SK-N-SH (cell line): ENCODE data around the gene HEBP2. TPM values are rescaled to one million over a fixed set of nuclear protein-coding genes. Genes with fewer than 3 reads are reported as not detected.

ENCODE experiments used
- CTCF ChIA-PET: fragments of 300-600, 350-600 bp; formaldehyde crosslinking; extraction: SDS; loops from one replicate; lab custom pipeline; 2021; lab: Yijun Ruan, JAX
- POLR2A ChIA-PET: fragments of 350-600 bp; sonication (Branson Sonifier 250); formaldehyde crosslinking; extraction: SDS; loops from one replicate; lab custom pipeline; 2020; ENCODE audit warnings: antibody characterized with exemption, inconsistent platforms; lab: Yijun Ruan, JAX
- DNase-seq: peaks from one replicate; pipeline ENCODE4 v3.0.0; 2012
- H2AFZ ChIP-seq: fragments of 200-600 bp; sonication (generic); 2 replicates; pipeline ENCODE4 v1.8.1; 2016; ENCODE audit warnings: antibody characterized with exemption, mild to moderate bottlenecking, low read depth
- H3F3A ChIP-seq: fragments of 200-600 bp; sonication (generic); replicated peaks from 2 replicates; pipeline ENCODE3; 2016; ENCODE audit warnings: antibody characterized with exemption, mild to moderate bottlenecking; ENCODE audit not compliant: insufficient read depth
- H3K27ac ChIP-seq, 2 experiments: fragments of 200-500 bp in 1 of 2; fragments of 200-600 bp in 1 of 2; sonication (Bioruptor generic) in 1 of 2; sonication (generic), shearing (Covaris generic) in 1 of 2; 2 replicates each; pipeline versions ENCODE4 v1.5.1 to v1.6.1; 2014 to 2016; ENCODE audit warnings: low read depth in 2 of 2, inconsistent platforms in 1 of 2, low read length in 1 of 2, mild to moderate bottlenecking in 1 of 2, mixed read lengths in 1 of 2
- H3K27me3 ChIP-seq: fragments of 200-600 bp; sonication (generic), shearing (Covaris generic); 2 replicates; pipeline ENCODE4 v1.6.1; 2016; ENCODE audit warnings: mixed run types; ENCODE audit not compliant: insufficient read depth
- H3K36me3 ChIP-seq, 2 experiments: fragments of 200-500 bp in 1 of 2; fragments of 200-600 bp in 1 of 2; sonication (Bioruptor generic) in 1 of 2; sonication (generic) in 1 of 2; replicated peaks in 1 of 2; 2 replicates each; pipeline versions ENCODE3 to v1.5.1; 2014 to 2016; ENCODE audit warnings: low read length in 1 of 2, mild to moderate bottlenecking in 1 of 2; ENCODE audit not compliant: insufficient read depth in 2 of 2, control insufficient read depth in 1 of 2
- H3K4me1 ChIP-seq, 2 experiments: fragments of 200-500 bp in 1 of 2; fragments of 200-600 bp in 1 of 2; sonication (Bioruptor generic) in 1 of 2; sonication (generic), shearing (Covaris generic) in 1 of 2; 2 replicates each; pipeline versions ENCODE4 v1.5.1 to v1.6.1; 2014 to 2016; ENCODE audit warnings: low read depth in 1 of 2, low read length in 1 of 2, mixed run types in 1 of 2; ENCODE audit not compliant: insufficient read depth in 2 of 2, control insufficient read depth in 1 of 2
- H3K4me2 ChIP-seq: fragments of 200-600 bp; sonication (generic), shearing (Covaris generic); 2 replicates; pipeline ENCODE4 v1.6.1; 2017; ENCODE audit warnings: mixed run types
- H3K4me3 ChIP-seq, 2 experiments: fragments of 200-500 bp in 1 of 2; fragments of 200-600 bp in 1 of 2; sonication (Bioruptor generic) in 1 of 2; sonication (generic), shearing (Covaris generic) in 1 of 2; 2 replicates each; pipeline versions ENCODE4 v1.5.1 to v1.8.1; 2014 to 2016; ENCODE audit warnings: low read depth in 2 of 2, inconsistent platforms in 1 of 2, low read length in 1 of 2, mild to moderate bottlenecking in 1 of 2, mixed read lengths in 1 of 2, moderate library complexity in 1 of 2
- H3K79me2 ChIP-seq: fragments of 200-600 bp; sonication (generic); 2 replicates; pipeline ENCODE4 v1.8.1; 2017; ENCODE audit warnings: mild to moderate bottlenecking; ENCODE audit not compliant: insufficient read depth
- H3K9ac ChIP-seq: fragments of 200-600 bp; sonication (generic); 2 replicates; pipeline ENCODE4 v1.6.1; 2017; ENCODE audit warnings: mixed run types
- H3K9me2 ChIP-seq: fragments of 200-600 bp; sonication (generic); 2 replicates; pipeline ENCODE4 v1.6.1; 2017; ENCODE audit warnings: mixed run types
- H3K9me3 ChIP-seq: fragments of 200-600 bp; sonication (generic); 2 replicates; pipeline ENCODE4 v1.6.1; 2017; ENCODE audit warnings: mixed run types, mild to moderate bottlenecking, moderate library complexity
- H4K20me1 ChIP-seq: fragments of 200-600 bp; sonication (generic); 2 replicates; pipeline ENCODE4 v1.6.1; 2017; ENCODE audit warnings: mild to moderate bottlenecking, mixed run types; ENCODE audit not compliant: insufficient read depth
- GABPA ChIP-seq: IDR thresholded peaks from 2 replicates; pipeline ENCODE4 v1.4.0; 2012; ENCODE audit warnings: low read depth, mild to moderate bottlenecking
- SIN3A ChIP-seq: IDR thresholded peaks from 2 replicates; pipeline ENCODE4 v1.6.1; 2012; ENCODE audit warnings: low read depth, mild to moderate bottlenecking, low read length, moderate library complexity, borderline replicate concordance
- SMC3 ChIP-seq: IDR thresholded peaks from 2 replicates; pipeline ENCODE4 v1.6.1; 2012; ENCODE audit warnings: low read depth, low read length, improper control_type of control experiment
- TEAD4 ChIP-seq: IDR thresholded peaks from 2 replicates; pipeline ENCODE4 v1.4.0; 2012; ENCODE audit warnings: mild to moderate bottlenecking, borderline replicate concordance; ENCODE audit not compliant: insufficient read depth
- YY1 ChIP-seq: IDR thresholded peaks from 2 replicates; pipeline ENCODE4 v1.4.0; 2012; ENCODE audit warnings: low read depth, mild to moderate bottlenecking
- WGBS: methylation state at CpG from one replicate; pipeline ENCODE4 v1.1.6; 2017; ENCODE audit warnings: low lambda C conversion rate; 5-methylcytosine and 5-hydroxymethylcytosine counted together
- polyA plus RNA-seq, 3 experiments: library from polyadenylated mRNA; depleted of rRNA; stranded (reverse); fragments of >200 nt; gene quantifications; 2 replicates each; pipeline ENCODE4 v1.2.3, GENCODE V29; 2012
- TF ChIP-seq, protein P1 (sequence below): IDR thresholded peaks from 2 replicates; pipeline ENCODE4; 2012
- TF ChIP-seq, protein P2 (sequence below): IDR thresholded peaks from 2 replicates; pipeline ENCODE4 v1.6.1; 2012; ENCODE audit warnings: mild to moderate bottlenecking, low read depth, low read length, moderate library complexity
- TF ChIP-seq, protein P3 (sequence below): fragments of 150-350 bp; IDR thresholded peaks from 2 replicates; pipeline ENCODE4 v1.6.1; 2017; ENCODE audit warnings: antibody characterized with exemption, low read length, low read depth, borderline replicate concordance
- TF ChIP-seq, protein P4 (sequence below): IDR thresholded peaks from 2 replicates; pipeline ENCODE4 v1.4.0; 2012; ENCODE audit warnings: low read depth, borderline replicate concordance

Gene HEBP2
- polyA plus RNA-seq, 1 of the 3 experiments (the other 2 are of a cell fraction) = 7.6 TPM

DNA sequence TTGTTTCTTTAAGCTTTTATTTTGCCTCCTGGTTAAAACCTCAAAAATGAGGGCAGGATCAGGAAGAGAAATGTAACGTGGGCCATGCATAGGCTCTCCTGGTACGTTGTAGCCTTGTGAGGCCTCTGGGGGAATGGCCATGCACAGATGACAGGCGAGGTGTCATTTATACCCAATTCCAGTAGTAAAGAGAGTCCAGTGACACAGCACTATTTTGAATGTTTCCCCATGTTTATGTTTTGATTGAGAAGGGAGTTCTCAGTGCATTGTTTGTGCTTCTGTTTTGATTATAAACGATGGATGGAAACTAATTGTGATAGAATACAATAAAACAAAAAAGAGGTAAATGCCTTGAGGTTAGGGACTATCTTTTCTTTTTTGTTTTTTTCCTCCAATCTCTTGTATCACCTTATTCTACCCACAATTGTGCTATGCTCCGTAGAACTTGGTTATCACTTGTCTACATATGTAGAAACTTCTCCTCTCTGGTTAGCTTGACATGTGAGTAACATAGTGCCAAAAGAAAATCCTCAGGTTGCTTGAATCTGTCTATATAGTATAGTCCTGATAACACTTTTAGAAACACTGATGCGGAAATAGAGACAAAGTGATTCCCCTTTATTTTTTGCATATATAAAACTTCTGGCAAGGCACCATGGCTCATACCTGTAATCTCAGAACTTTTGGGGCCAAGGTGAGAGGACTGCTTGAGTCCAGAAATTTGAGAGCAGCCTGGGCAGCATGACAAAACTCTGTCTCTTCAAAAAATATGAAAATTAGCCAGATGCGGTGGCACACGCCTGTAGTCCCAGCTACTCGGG is 33.2 kb upstream of the HEBP2 start (continued):
- no peak for TF ChIP-seq SIN3A
- TF ChIP-seq, protein P1, sequence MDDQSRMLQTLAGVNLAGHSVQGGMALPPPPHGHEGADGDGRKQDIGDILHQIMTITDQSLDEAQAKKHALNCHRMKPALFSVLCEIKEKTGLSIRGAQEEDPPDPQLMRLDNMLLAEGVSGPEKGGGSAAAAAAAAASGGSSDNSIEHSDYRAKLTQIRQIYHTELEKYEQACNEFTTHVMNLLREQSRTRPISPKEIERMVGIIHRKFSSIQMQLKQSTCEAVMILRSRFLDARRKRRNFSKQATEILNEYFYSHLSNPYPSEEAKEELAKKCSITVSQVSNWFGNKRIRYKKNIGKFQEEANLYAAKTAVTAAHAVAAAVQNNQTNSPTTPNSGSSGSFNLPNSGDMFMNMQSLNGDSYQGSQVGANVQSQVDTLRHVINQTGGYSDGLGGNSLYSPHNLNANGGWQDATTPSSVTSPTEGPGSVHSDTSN = no peak
- TF ChIP-seq, protein P2, sequence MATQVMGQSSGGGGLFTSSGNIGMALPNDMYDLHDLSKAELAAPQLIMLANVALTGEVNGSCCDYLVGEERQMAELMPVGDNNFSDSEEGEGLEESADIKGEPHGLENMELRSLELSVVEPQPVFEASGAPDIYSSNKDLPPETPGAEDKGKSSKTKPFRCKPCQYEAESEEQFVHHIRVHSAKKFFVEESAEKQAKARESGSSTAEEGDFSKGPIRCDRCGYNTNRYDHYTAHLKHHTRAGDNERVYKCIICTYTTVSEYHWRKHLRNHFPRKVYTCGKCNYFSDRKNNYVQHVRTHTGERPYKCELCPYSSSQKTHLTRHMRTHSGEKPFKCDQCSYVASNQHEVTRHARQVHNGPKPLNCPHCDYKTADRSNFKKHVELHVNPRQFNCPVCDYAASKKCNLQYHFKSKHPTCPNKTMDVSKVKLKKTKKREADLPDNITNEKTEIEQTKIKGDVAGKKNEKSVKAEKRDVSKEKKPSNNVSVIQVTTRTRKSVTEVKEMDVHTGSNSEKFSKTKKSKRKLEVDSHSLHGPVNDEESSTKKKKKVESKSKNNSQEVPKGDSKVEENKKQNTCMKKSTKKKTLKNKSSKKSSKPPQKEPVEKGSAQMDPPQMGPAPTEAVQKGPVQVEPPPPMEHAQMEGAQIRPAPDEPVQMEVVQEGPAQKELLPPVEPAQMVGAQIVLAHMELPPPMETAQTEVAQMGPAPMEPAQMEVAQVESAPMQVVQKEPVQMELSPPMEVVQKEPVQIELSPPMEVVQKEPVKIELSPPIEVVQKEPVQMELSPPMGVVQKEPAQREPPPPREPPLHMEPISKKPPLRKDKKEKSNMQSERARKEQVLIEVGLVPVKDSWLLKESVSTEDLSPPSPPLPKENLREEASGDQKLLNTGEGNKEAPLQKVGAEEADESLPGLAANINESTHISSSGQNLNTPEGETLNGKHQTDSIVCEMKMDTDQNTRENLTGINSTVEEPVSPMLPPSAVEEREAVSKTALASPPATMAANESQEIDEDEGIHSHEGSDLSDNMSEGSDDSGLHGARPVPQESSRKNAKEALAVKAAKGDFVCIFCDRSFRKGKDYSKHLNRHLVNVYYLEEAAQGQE = no peak
- TF ChIP-seq, protein P3, sequence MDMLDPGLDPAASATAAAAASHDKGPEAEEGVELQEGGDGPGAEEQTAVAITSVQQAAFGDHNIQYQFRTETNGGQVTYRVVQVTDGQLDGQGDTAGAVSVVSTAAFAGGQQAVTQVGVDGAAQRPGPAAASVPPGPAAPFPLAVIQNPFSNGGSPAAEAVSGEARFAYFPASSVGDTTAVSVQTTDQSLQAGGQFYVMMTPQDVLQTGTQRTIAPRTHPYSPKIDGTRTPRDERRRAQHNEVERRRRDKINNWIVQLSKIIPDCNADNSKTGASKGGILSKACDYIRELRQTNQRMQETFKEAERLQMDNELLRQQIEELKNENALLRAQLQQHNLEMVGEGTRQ = no peak
- no peak for TF ChIP-seq SMC3

DNA sequence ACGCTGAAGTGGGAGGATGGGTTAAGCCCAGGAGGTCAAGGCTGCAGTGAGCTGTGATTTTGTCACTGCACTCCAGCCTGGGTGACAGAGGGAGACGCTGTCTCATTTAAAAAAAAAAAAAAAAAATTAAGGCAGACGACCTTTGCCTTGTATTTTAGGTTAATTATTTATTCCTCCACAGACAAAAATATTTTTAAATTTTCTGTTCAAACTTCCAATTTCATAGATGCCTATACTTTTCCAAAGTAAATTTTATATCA is 32.6 kb upstream of the HEBP2 start:
- no peaks in the 10 kb centered on the region for H3F3A ChIP-seq
- no peaks in the 10 kb centered on the region for H3K79me2 ChIP-seq
- H3K9me3 ChIP-seq = no peaks in the 10 kb centered on the region
- no peak for DNase-seq
- no peak overlapping the region for H3K27ac ChIP-seq
- ChIA-PET POLR2A (no interaction called here), CTCF (interaction anchor here (1.6 to 1.9 kb wide), 2 partner anchors 19 to 33 kb away, joined by 5 to 7 read pairs; partner anchors contain the start of gene HEBP2)
- no peaks in the 10 kb centered on the region for H3K27me3 ChIP-seq
- no peak overlapping the region for H3K4me2 ChIP-seq
- 19% methylated on average over 3 of the region's 3 CpGs for whole genome bisulfite sequencing
- no peak overlapping the region for H3K9ac ChIP-seq
- no peak for TF ChIP-seq YY1
- TF ChIP-seq, all 33 proteins: peak for 0
- H3K4me1 ChIP-seq = no peaks in the 10 kb centered on the region; a peak in 1 of 4 replicates
- no peaks in the 10 kb centered on the region for H3K36me3 ChIP-seq
- H4K20me1 ChIP-seq = no peaks in the 10 kb centered on the region
- no peak overlapping the region for H2AFZ ChIP-seq
- no peak overlapping the region for H3K4me3 ChIP-seq
- H3K9me2 ChIP-seq = no peaks in the 10 kb centered on the region

DNA sequence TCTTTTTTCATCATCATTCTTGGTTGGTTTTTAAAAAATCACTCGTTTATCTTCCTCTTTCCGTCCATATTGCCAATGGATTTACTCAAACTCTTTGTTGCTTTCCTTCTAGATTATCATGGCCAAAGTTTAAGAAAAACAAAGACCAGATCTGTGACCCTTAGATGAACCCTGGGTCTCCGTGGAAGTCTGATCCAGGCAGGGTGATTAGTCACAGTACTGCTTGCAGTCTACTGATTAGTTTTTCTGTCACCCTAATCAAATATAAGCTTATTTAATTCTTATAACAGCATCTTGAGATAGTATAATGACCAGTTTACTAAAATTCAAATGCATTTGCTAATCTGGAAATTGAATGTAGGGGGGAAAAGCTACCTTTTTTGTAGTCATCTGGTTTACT is 32.3 kb upstream of the HEBP2 start:
- WGBS = 10% methylated on average over 3 of the region's 3 CpGs
- no peak overlapping the region for H3K4me2 ChIP-seq

More for the DNA sequence above, 32.3 kb upstream of the HEBP2 start:
- Histone ChIP-seq H3F3A (no peaks in the 10 kb centered on the region), H3K79me2 (no peaks in the 10 kb centered on the region), H3K27ac (no peak overlapping the region; a peak in 1 of 4 replicates), H3K9me3 (no peaks in the 10 kb centered on the region), H3K9me2 (no peaks in the 10 kb centered on the region), H2AFZ (no peak overlapping the region), H3K27me3 (no peaks in the 10 kb centered on the region), H3K4me1 (no peaks in the 10 kb centered on the region; a peak in 1 of 4 replicates), H4K20me1 (no peaks in the 10 kb centered on the region), H3K9ac (no peak overlapping the region), H3K4me3 (no peak overlapping the region), H3K36me3 (no peaks in the 10 kb centered on the region)
- DNase-seq = no peak
- POLR2A ChIA-PET = no interaction called here
- CTCF ChIA-PET = interaction anchor here (1.0 to 1.9 kb wide), 3 partner anchors 9 to 32 kb away, joined by 3 to 7 read pairs (median 5); partner anchors contain the start of gene HEBP2
- TF ChIP-seq SIN3A (no peak), TEAD4 (no peak), GABPA (no peak)
- TF ChIP-seq, protein P4, sequence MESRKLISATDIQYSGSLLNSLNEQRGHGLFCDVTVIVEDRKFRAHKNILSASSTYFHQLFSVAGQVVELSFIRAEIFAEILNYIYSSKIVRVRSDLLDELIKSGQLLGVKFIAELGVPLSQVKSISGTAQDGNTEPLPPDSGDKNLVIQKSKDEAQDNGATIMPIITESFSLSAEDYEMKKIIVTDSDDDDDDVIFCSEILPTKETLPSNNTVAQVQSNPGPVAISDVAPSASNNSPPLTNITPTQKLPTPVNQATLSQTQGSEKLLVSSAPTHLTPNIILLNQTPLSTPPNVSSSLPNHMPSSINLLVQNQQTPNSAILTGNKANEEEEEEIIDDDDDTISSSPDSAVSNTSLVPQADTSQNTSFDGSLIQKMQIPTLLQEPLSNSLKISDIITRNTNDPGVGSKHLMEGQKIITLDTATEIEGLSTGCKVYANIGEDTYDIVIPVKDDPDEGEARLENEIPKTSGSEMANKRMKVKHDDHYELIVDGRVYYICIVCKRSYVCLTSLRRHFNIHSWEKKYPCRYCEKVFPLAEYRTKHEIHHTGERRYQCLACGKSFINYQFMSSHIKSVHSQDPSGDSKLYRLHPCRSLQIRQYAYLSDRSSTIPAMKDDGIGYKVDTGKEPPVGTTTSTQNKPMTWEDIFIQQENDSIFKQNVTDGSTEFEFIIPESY = no peak
